Hippocampal formation (tissue), 2 donors: ENCODE data around the gene CCR7.
A peak's percentile ranks its signal among the peaks of the same experiment; 100 is the strongest.

Experiments
- DNase-seq, 2 donors: peaks; one replicate each; lab custom pipeline; 2025; lab: John Stamatoyannopoulos, UW

The CCR7 gene

DNA sequence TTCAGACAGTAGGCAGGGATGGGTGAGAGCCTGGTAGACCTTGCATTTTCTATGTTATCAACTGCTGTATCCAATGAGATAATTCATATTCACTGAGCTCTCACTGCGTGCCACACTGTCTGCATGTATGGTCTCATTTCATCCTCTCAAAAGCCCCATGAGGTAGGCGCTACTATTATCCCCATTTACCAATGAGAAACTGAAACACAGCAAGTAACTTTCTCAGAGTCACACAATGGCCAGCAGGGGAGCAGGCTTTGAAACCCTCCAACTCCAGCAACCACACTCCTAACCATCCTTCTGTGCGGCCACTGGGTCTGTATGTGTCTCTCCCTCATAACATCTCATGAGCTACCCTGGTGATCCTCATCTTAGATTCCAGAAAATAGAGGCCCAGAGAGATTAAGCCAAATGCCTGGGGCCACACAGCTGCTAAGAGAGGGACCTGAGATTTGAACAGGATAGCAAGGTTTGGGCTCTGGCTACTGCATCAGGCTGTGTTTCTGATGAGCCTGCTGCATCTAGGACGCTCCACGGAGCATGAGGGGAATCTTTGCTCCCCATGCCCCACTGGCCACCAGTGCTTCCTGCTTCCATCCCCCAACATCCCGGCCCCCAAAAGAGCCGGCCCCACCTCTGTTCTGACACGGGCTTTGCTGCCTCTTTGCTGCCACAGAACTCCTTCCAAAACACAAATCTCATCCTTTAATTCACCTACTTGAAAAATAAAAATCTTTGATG is 3.2 kb downstream of the CCR7 start:
- no peak for DNase-seq

DNA sequence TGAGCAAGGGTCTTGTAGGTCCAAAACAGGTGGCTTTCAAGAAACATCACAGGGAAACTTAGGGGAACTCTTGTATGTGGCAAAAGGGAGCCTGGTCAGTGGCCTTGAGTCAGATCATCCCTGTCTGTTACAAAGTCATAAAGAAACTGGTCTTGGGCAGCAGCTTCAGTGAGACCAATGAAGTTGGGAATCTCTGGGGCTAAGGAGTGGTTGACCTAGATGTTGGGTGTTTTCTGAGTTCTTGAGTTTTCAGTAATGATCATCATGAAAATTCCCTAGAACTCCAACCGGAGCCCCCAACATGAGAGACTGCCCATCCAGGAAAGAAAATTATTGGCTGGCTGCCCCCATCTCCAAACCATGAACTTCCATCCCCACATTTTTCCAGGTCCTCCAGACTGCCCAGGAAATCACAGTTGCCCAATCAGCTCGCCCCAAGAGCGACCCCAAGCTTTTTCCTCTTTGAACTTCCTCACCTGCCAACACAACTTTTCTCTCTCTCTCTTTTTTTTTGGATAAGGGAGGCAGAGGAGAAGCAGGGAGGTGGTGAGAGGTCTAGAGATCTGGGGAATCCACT is 3.9 kb downstream of the CCR7 start:
- DNase-seq, result no peak

DNA sequence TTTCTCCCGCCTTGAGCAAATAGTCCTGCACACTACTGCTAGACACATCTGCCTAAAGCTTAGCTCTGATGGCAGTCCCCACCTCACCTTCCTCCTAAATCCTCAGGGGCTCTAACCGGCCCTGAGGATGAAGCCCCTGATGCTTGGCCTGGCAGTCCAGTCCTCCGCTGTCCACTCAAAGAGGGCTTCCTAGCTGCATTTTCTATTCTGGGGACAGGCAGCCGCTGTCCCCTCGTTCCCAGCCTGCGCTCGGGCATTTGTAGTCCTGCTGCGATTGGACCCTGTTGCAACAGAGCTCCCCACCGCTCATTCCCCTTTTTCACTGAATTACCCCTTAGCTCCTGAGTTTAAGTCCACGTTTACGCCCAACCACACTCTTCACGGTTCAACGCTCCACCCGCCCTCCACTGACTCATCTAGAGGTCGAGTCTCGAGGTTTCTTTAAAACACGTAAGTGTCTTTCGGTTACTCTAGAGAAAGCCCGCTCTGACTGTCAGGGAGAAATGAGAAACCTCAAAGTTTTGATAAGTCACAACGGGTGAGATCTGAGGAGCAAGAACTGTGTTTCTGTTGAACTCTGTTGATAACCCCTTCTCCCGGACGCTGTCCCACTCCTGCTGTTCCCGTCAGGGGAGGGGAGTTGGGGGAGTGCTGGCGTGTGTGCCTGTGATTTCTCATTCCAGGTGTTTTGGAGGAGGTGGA is 4.5 kb downstream of the CCR7 start:
- DNase-seq, result no peak

DNA sequence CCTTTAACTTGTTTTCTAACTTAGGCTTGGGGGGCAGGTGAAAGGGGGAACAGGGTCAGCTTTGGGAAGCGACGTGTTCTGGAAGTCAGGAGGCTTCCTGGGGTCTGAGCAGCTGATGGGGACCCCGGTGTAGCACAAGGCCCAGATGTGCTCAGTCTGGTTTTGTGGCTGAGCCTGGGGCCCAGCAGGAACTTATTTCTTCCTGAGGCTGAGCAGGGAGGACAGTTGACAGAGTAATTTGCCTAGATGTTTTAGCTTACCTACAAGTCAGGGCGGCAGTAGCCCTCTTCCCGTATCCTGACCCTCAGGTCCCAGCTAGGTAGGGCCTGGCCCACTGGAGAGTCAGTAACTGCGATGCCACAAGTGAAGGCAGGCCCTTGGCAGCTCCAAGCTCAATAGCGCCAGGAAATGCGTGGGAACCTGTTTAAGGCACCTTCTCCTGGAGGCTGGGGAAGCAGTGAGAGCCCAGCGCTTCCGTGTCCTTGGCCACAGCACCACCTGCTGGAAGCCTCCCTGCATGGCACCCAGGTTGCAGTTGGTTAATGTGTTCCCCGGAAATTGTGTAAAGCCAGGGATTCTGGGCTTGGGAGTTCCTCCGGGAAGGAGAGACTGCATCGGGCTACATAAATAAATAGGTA is 5.2 kb downstream of the CCR7 start:
- peak; percentile 73 to 75 for DNase-seq

DNA sequence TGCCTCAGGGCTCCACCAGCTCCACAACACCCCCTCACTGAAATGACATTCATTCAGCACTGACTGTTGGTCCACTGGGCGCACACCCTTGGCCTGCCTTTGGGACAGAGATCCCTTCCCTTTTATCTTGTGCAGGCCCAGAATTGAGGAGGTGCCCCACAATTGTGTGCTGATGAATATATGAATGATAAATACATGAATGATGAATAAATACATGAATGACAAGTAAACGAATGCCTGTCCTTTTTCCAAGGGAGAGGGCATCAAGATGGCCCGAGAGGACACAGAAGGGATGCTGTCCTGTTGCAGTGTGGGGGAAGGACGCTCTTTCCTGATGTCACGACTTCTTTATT is 5.7 kb downstream of the CCR7 start:
- DNase-seq, result no peak

DNA sequence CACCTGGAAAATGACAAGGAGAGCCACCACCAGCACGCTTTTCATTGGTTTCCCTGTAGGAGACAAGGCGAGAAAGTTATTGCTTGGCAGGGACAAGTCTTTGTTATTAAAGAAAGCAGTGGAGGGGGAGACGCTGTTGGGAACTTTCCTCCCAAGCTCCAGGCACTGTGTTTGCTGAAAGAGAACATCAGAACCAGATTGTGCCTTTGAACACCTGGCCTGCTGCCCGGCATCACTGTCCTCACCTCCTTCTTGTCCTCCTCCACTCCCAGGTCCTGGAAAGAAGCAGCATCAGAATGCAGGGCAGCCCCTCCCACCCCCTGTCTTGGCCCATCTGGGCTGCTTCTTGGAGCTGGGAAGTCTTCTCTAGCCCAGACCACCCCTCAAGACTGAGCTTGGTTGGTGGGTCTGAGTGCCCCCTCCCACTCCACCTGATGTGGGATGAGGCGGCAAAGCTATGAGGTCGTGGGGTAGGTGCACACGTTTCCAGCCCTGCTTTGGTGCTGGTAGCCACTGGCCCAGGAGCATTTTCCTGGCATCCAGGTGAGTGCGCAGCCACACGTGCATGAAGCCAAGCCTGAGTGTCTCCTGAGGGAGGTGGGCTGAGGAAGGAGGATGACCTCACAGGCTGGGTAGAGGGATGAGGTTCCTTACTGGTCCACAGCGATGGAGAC is 6.2 kb downstream of the CCR7 start:
- no peak for DNase-seq

DNA sequence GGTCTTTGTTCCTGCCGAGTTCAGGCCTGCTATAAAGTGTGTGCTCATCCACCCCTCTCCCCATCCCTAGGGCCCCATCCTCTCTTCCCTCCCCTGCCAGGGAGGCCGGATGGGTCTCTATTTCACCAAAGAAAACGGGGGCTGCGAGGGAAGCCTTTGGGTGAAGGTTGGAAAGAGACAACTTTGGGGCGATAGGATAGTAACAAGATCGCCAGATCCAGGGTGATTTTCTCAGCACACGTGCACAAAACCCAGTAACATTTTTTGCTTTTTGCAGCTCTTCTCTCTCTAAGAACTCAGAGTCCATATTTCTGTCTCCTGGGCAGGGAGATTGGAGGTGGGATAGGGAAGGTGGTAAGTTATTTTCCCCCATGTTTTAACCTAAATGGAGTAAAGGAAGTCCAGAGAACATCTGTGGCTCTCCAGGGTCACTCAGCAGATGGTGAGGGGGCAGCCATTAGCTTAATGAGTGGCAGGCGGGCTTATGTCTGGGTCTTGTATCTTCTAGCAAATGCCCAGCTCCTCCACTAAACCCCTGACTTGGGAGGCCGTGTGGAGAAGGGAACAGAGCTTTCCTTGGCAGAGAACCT is 6.9 kb downstream of the CCR7 start:
- no peak for DNase-seq

DNA sequence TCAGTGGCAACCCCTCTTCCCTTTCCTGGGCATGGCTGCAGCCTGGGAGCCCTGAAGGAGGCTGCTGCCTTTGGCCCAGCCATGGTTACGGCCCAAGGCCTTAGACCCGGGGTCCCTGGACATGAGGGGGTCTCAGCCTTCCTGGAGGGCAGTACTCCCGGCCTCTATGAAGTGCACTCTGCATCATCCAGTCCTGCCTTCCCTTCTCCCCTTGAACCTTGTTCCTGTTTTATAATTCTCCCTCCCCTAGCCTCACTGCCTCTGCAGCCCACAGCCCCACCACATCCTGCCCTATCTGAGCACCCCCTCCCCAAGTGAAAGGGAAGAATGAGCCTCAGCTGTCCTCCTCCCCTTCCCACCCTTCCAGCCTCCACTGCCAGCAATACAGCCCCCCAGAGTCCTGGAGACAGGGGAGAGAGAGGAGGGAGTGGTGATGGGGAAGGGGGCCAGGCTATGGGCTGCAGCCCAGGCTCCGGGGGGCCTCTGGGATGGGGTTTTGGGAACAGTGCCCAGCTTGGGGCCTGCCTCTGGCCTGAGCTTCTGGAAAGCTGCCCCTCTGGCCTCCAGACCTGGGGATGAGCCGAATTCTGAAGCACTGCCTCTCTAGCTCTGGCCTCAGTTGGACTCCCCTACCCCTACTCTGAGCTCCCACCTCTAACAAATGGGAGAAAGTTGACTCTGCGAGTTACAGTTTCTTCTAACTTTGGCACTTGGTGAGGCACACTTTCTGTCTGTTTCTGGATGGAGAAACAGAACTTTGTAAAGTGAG is 7.6 kb downstream of the CCR7 start:
- DNase-seq, result no peak

DNA sequence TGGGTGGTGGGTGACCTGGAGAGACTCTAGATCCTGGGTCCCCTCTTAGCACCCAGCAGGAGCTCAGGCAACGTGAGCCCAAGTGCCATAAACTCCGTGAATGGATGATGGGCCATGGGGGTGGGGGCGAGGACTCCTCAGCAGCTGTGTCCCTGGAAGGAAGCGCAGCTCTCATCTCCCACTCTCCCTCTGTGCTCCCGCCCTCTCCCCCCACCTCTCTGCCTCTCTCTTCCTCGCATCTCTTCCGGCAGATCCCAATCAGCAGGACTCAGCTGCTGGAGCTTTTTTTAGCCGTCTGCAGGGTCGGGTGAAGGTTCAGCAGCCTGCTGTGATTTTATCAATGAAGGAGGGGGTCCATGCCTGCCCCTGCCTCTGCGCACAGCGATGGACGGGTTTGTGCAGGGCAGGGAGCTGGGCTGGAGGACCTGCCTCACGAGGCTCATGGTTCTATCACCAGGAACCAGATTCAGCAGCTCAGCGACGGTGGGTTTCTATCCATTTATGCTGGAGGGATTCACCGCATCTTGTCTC is 8.3 kb downstream of the CCR7 start:
- no peak for DNase-seq

DNA sequence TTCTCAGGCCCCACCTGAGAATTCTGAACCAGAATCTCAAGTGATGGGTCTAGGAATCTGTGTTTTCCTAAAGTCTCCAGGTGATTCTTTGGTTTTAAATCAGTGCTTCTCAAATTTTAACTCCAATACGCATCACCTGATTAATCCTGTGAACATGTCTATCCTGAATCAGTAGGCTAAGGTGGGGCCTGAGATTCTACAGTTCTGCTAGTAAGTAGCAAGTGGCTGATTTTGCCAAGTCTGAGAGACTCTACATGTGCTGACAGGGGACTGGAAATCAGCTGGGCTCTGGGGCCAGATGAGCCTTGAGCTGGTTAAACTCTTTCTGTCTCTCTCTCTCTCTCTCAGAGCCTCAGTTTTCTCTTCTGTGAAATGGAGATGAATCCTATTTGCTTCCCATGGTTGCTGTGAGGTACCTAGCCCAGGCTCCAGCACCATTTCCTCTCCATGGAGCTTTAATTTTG is 9.0 kb downstream of the CCR7 start:
- DNase-seq, result no peak

DNA sequence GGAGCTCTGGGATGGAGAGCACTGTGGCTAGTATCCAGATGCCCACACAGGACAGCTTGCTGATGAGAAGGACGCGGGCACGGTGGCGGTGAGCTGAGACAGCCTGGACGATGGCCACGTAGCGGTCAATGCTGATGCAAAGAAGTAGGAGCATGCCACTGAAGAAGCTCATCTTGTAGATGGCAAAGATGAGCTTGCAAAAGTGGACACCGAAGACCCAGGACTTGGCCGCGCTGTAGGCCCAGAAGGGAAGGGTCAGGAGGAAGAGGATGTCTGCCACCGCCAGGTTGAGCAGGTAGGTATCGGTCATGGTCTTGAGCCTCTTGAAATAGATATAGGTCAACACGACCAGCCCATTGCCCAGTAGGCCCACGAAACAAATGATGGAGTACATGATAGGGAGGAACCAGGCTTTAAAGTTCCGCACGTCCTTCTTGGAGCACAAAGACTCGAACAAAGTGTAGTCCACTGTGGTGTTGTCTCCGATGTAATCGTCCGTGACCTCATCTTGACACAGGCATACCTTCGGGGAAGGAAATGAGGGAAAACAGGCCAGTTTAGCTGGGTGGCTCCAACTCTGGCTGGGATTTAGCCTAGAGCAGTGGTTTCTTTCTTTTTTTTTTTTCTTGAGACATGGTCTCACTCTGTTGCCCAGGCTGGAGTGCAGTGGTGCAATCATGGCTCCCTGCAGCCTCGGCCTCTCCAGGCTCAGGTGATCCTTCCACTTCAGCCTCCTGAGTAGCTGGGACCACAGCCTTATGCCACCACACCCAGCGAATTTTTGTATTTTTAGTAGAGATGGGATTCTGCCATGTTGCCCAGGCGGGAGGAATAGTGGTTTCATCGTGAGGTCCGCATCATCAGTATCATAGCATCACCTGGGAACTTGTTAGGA is 9.7 kb downstream of the CCR7 start:
- no peak for DNase-seq

DNA sequence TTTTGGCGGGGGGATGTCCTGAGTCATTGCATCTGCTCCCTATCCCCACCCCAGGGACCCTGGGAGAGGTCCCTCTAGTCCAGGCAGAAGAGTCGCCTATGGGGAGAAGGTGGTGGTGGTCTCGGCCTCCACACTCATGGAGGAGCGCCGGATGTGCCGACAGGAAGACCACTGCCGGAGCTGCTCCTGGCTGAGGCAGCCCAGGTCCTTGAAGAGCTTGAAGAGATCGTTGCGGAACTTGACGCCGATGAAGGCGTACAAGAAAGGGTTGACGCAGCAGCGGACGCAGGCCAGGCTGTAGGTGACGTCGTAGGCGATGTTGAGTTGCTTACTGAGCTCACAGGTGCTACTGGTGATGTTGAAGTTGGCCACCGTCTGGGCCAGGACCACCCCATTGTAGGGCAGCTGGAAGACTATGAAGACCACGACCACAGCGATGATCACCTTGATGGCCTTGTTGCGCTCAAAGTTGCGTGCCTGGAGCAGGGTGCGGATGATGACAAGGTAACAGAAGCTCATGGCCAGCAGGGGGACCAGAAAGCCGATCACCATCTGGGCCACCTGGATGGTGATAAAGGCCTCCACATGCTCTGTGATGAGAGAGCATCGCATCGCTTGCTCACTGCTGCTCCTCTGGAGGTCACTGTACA is 10.5 kb downstream of the CCR7 start:
- DNase-seq, result no peak

DNA sequence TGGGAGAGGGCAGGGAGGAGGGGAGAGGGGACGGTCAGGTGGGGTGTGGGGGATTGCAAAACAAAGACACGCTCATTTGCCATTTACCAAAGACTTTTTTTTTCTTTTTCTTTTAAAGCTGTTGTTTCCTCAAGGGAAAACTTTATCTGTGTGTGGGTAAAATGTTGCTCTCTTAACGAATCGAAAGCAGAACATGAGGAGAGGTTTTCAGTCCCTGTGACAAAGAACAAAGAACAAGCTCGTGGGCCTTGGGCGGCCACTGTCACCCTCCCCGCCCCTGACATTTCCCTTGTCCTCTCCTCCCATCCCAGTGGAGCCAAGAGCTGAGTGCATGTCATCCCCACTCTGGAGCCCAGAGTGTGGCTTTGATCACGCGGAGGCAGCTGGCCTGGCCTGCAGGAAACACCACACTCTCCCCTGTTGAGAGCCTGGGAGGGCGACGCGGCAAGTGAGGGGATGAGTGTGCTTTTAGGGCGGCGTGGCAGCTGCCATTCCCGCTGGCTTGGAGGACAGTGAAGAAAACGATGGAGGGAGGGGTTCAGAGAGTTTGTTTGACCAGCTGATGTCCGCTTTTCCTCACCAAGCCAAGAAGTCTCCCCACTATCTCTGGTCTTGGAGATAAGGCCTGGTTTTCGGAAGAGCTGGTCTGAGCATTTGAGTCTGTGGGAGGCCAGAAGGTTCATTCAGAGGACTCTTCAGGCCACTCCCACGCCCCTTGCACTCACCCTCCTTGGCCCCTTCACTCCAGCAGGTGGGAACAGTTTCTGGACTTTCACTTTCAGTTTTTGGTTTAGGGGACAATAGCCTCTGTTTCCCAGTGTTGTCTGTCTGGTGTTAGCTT is 11.4 kb downstream of the CCR7 start:
- DNase-seq, result peak; percentile 69 to 81

DNA sequence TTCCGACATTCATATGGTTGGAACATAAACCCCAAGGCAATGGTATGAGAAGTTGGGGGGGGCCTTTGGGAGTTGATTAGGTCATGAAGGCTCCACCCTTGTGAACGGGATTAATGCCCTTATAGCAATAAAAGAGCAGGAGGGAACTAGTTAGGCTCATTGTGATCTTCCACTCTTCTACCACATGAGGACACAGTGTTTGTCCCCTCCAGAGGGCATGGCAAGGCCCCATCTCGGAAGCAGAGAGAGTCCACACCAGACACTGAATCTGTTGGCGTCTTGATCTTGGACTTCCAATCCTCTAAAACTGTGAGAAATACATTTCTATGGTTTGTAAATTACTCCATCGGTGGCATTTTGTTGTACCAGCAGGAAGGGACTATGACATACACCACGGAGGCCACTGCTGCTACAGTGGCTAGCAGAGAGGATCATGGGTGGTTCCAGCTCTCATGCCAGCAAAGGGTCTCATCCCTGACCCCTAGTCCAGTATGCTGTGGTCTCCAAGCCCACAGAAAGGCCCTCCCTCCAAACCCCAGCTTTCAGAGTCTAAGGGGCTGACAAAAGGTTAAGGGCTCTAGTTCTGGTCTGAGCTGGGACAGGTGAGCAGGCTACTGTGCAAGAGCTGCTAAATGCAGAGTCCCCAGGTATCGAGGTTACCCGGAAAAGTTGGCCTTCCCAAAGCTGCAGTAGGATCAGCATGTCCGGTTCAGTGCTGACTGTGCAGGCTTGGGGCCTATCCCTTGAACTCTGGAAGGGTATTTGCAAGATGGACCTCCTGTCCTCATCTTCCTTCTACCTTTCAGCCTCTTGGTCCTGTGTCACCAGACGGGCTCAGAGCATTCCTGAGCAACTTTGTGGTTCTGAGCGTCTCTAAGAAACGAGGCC is 12.2 kb downstream of the CCR7 start:
- no peak for DNase-seq

DNA sequence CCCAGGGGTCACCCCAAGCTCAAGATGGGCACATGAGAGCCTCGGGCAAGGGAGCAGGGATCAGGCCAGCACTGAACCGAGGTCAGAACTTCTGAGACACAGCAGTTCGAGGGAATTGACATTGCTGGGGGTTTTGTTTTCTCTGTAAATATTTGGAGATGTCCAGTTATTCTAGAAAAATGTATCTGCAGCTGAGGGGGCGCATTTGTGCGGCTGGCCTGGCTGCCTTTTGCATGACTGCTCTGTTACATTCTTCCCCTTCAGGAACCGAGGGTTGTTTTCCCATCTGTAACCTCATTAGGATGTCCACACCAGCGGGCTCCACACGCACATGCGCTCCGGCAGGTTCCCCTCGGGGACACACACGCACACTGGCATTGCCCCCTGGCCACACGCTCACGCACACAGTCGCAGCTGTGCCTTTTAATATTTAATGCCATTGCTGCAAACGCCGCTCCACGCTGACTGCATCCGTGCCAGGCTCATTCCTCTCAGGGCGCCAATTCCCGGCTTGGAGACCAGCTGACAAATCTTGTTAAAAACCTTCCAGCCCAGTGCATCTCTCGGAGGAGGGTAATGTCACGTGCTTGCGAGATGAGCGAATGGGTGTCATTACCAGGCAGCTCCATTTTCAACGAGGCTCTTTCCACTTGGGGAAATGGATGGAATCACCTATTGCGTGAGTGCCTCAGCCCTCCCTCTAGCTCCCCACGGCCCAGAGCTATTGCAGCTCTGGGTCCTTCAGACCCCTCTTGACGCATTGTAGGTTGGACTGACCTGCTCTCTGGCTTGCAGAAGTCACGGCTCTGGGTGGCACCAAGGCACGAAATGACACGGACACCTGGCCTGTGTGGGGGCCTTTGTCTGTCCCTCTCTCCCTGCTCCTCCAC is 13.1 kb downstream of the CCR7 start:
- peak; percentile 32 to 48 for DNase-seq
